Neural cell (in vitro differentiated cells): ENCODE results near the gene NCKAP1. TPM values are rescaled to one million over a fixed set of nuclear protein-coding genes. Genes with fewer than 3 reads are reported as not detected.

ENCODE experiments used
- H2AFZ ChIP-seq: fragments of 200-600, 300-800 bp; sonication (generic), shearing (Covaris generic); 2 replicates; pipeline ENCODE4 v1.6.0; 2014; ENCODE audit warnings: low read depth, mild to moderate bottlenecking, antibody characterized with exemption, low read length, moderate library complexity
- H3F3A ChIP-seq: fragments of 200-600 bp; shearing (Covaris generic); 2 replicates; pipeline ENCODE4 v1.6.1; 2016; ENCODE audit warnings: mild to moderate bottlenecking, moderate library complexity, mixed read lengths, antibody characterized with exemption, low read length; ENCODE audit not compliant: insufficient read depth, poor library complexity, severe bottlenecking
- H3K27ac ChIP-seq: fragments of 200-600, 300-800 bp; sonication (generic), shearing (Covaris generic); 2 replicates; pipeline ENCODE4 v1.5.1; 2014; ENCODE audit warnings: mild to moderate bottlenecking, low read length, moderate library complexity
- H3K27me3 ChIP-seq: fragments of 300-800, 200-600 bp; sonication (generic), shearing (Covaris generic); 2 replicates; pipeline ENCODE4 v1.6.0; 2014; ENCODE audit warnings: mild to moderate bottlenecking, low read depth, low read length, moderate library complexity; ENCODE audit not compliant: insufficient read depth
- H3K36me3 ChIP-seq: fragments of 300-800, 200-600 bp; sonication (generic), shearing (Covaris generic); 2 replicates; pipeline ENCODE4 v1.5.1; 2014; ENCODE audit warnings: mild to moderate bottlenecking, antibody characterized with exemption, low read length, moderate library complexity; ENCODE audit not compliant: insufficient read depth
- H3K4me2 ChIP-seq: fragments of 300-800, 200-600 bp; sonication (generic), shearing (Covaris generic); 2 replicates; pipeline ENCODE4 v1.6.0; 2014; ENCODE audit warnings: mild to moderate bottlenecking, low read length
- H3K4me3 ChIP-seq: fragments of 300-800, 200-600 bp; sonication (generic), shearing (Covaris generic); 2 replicates; pipeline ENCODE4 v1.5.1; 2014; ENCODE audit warnings: mild to moderate bottlenecking, low read length, moderate library complexity
- H3K79me2 ChIP-seq: fragments of 200-600 bp; shearing (Covaris generic); replicated peaks from 2 replicates; pipeline ENCODE4 v1.6.0; 2014; ENCODE audit warnings: mild to moderate bottlenecking, low read length, moderate library complexity; ENCODE audit not compliant: insufficient read depth
- H3K9ac ChIP-seq: fragments of 300-800, 200-600 bp; sonication (generic), shearing (Covaris generic); 2 replicates; pipeline ENCODE4 v1.6.1; 2016; ENCODE audit warnings: mild to moderate bottlenecking, low read length, mixed read lengths
- H3K9me2 ChIP-seq: fragments of 200-600 bp; shearing (Covaris generic); 2 replicates; pipeline ENCODE4 v1.6.1; 2016; ENCODE audit warnings: mild to moderate bottlenecking, low read length, mixed read lengths; ENCODE audit not compliant: insufficient read depth
- H3K9me3 ChIP-seq: fragments of 200-600, 300-800 bp; sonication (generic), shearing (Covaris generic); 2 replicates; pipeline ENCODE4 v1.6.1; 2016; ENCODE audit warnings: mild to moderate bottlenecking, mixed run types, low read length, moderate library complexity, mixed read lengths
- H4K20me1 ChIP-seq: fragments of 200-600 bp; shearing (Covaris generic); 2 replicates; pipeline ENCODE4 v1.6.1; 2016; ENCODE audit warnings: mild to moderate bottlenecking, mixed run types; ENCODE audit not compliant: insufficient read depth
- CTCF ChIP-seq: fragments of 450-650 bp; IDR thresholded peaks from 2 replicates; pipeline ENCODE4 v1.5.1; 2014; ENCODE audit warnings: antibody characterized with exemption, mild to moderate bottlenecking, moderate library complexity; ENCODE audit not compliant: poor library complexity, severe bottlenecking
- EP300 ChIP-seq: fragments of 450-650 bp; conservative IDR thresholded peaks from 2 replicates; pipeline ENCODE4 v1.6.1; 2014; ENCODE audit warnings: antibody characterized with exemption, mild to moderate bottlenecking, moderate library complexity; ENCODE audit not compliant: poor library complexity, severe bottlenecking
- EZH2 ChIP-seq: fragments of 200-600, 300-800 bp; shearing (Covaris generic), sonication (generic); IDR thresholded peaks from 2 replicates; pipeline ENCODE4 v1.6.1; 2014; ENCODE audit warnings: antibody characterized with exemption, low read length, borderline replicate concordance, mild to moderate bottlenecking; ENCODE audit not compliant: insufficient read depth, poor library complexity, severe bottlenecking
- MXI1 ChIP-seq: fragments of 450-650 bp; conservative IDR thresholded peaks from 2 replicates; pipeline ENCODE4 v1.6.1; 2014; ENCODE audit warnings: antibody characterized with exemption, mild to moderate bottlenecking; ENCODE audit not compliant: poor library complexity, severe bottlenecking
- POLR2AphosphoS5 ChIP-seq: IDR thresholded peaks from 2 replicates; pipeline ENCODE4 v1.6.1; 2012
- RAD21 ChIP-seq: fragments of 450-650 bp; conservative IDR thresholded peaks from 2 replicates; pipeline ENCODE4 v1.6.1; 2014; ENCODE audit warnings: antibody characterized with exemption, mild to moderate bottlenecking, moderate library complexity
- SMC3 ChIP-seq: fragments of 450-650 bp; conservative IDR thresholded peaks from 2 replicates; pipeline ENCODE4 v1.6.1; 2014; ENCODE audit warnings: antibody characterized with exemption, mild to moderate bottlenecking, moderate library complexity; ENCODE audit not compliant: poor library complexity
- TAF1 ChIP-seq: IDR thresholded peaks from 2 replicates; pipeline ENCODE4 v1.6.1; 2012; ENCODE audit warnings: low read depth
- polyA plus RNA-seq: library from polyadenylated mRNA; depleted of rRNA; stranded (reverse); fragments of >200 nt; gene quantifications from 2 replicates; pipeline ENCODE4 v1.2.3, GENCODE V29; 2014
- TF ChIP-seq, protein P1 (sequence below): IDR thresholded peaks from 2 replicates; pipeline ENCODE4 v1.6.1; 2012; ENCODE audit warnings: borderline replicate concordance

Gene NCKAP1
- polyA plus RNA-seq, 1 donor from 2014 or later = 124 TPM

DNA sequence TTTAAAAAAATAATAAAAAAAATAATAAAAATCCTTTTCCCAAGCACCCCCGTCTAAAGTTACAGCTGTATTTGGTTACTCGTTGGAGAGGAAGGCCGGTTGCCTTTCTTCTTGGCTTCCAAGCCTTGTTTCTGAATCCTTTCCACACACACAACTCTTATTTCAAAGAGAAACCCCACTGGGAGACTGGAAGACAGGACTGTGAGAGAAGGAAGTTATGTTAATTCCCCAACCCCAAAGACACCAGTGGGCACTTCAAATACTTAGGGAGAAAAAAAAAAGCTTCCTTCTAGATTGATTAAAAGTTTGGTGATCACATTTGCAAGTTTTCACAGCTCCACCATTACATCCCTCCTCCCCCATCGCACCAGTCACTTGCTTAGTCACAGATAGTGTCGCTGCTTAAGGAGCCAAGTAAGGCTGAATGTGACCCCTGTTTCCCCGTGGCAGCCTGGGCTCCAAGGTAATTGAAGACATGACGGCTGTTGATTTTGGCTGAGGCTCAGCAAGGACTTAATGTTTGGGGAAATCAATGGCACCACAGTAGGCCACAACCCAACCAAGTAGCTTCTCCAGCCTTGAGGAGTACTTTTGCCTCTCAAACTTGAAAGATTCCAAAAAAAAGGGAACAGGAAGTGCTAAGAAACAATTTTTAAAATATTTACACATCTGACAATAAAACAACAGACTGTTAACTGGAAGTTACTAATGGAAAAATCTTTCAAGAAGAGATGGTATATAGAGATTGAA lies 131.0 kb downstream of the NCKAP1 start:
- Histone ChIP-seq H3K4me2 (no peak overlapping the region), H3K27me3 (no peaks in the 10 kb centered on the region), H3K27ac (no peak overlapping the region), H3K9ac (no peak overlapping the region), H3K9me3 (no peaks in the 10 kb centered on the region), H3F3A (no peaks in the 10 kb centered on the region), H3K4me3 (no peak overlapping the region), H4K20me1 (no peaks in the 10 kb centered on the region), H3K36me3 (peaks cover 5% of the 10 kb centered on the region), H3K9me2 (no peaks in the 10 kb centered on the region), H2AFZ (no peak overlapping the region), H3K79me2 (no peaks in the 10 kb centered on the region)
- TF ChIP-seq MXI1 (no peak), CTCF (no peak), EZH2 (no peak), EP300 (no peak), RAD21 (no peak), TAF1 (no peak), POLR2AphosphoS5 (no peak), SMC3 (no peak)
- TF ChIP-seq, protein P1, sequence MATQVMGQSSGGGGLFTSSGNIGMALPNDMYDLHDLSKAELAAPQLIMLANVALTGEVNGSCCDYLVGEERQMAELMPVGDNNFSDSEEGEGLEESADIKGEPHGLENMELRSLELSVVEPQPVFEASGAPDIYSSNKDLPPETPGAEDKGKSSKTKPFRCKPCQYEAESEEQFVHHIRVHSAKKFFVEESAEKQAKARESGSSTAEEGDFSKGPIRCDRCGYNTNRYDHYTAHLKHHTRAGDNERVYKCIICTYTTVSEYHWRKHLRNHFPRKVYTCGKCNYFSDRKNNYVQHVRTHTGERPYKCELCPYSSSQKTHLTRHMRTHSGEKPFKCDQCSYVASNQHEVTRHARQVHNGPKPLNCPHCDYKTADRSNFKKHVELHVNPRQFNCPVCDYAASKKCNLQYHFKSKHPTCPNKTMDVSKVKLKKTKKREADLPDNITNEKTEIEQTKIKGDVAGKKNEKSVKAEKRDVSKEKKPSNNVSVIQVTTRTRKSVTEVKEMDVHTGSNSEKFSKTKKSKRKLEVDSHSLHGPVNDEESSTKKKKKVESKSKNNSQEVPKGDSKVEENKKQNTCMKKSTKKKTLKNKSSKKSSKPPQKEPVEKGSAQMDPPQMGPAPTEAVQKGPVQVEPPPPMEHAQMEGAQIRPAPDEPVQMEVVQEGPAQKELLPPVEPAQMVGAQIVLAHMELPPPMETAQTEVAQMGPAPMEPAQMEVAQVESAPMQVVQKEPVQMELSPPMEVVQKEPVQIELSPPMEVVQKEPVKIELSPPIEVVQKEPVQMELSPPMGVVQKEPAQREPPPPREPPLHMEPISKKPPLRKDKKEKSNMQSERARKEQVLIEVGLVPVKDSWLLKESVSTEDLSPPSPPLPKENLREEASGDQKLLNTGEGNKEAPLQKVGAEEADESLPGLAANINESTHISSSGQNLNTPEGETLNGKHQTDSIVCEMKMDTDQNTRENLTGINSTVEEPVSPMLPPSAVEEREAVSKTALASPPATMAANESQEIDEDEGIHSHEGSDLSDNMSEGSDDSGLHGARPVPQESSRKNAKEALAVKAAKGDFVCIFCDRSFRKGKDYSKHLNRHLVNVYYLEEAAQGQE = no peak

DNA sequence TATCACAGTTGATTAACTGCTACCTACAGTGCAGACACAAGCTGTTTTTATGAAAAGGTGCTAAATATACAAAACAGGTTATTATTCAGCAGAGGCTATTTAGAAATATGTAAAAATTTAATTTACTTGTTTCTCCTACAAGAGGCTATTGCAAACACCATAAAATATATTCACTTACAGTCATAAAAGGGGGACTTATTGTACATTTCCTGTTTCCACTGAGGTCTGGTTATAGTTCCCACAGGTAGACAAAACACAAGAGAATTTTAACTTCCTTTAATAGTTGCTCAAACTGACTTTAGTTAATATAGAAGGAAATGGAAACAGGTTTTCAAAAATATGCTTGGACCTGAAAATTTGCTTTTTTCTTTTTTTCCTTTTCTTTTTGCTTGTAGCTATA lies 131.8 kb downstream of the NCKAP1 start:
- no peak overlapping the region for H3K9ac ChIP-seq
- H3F3A ChIP-seq = no peaks in the 10 kb centered on the region
- H3K27ac ChIP-seq = no peak overlapping the region
- no peak overlapping the region for H2AFZ ChIP-seq
- H3K9me3 ChIP-seq = no peaks in the 10 kb centered on the region
- H4K20me1 ChIP-seq = no peaks in the 10 kb centered on the region
- no peak overlapping the region for H3K4me3 ChIP-seq
- no peaks in the 10 kb centered on the region for H3K27me3 ChIP-seq
- H3K79me2 ChIP-seq = no peaks in the 10 kb centered on the region
- H3K4me2 ChIP-seq = no peak overlapping the region
- H3K9me2 ChIP-seq = no peaks in the 10 kb centered on the region
- no peak for TF ChIP-seq SMC3
- no peak for TF ChIP-seq RAD21
- TF ChIP-seq, protein P1 = no peak
- TF ChIP-seq CTCF = no peak
- no peak for TF ChIP-seq EZH2
- no peak for TF ChIP-seq EP300
- no peak for TF ChIP-seq MXI1
- no peak for TF ChIP-seq POLR2AphosphoS5
- no peak for TF ChIP-seq TAF1
- peaks cover 5% of the 10 kb centered on the region for H3K36me3 ChIP-seq
